Right atrium auricular region (tissue), 2 donors: Measurements from ENCODE around the gene DUSP19. TPM values are rescaled to one million over a fixed set of nuclear protein-coding genes. Genes with fewer than 3 reads are reported as not detected.
A peak's percentile ranks its signal among the peaks of the same experiment; 100 is the strongest.

Source experiments
- DNase-seq: peaks from one replicate; pipeline ENCODE4 v3.0.0-alpha.2; 2019; ENCODE audit warnings: low spot score
- H3K27ac ChIP-seq, 2 donors: fragments of 200-600 bp; sonication (generic); 1 replicate in 1 of 2; 2 replicates in 1 of 2; pipeline ENCODE4 v1.5.1; 2016 to 2019
- H3K27me3 ChIP-seq, 2 donors: fragments of 200-600 bp; sonication (generic); one replicate each; pipeline versions ENCODE4 v1.5.1 to v1.6.0; 2017 to 2019
- H3K36me3 ChIP-seq: fragments of 200-600 bp; sonication (generic); one replicate; pipeline ENCODE4 v1.5.1; 2016
- H3K4me1 ChIP-seq, 2 donors: fragments of 200-600 bp; sonication (generic); one replicate each; pipeline versions ENCODE4 v1.5.1 to v1.6.0; 2017 to 2019
- H3K4me3 ChIP-seq, 2 donors: fragments of 200-600 bp; sonication (generic); 1 replicate in 1 of 2; 2 replicates in 1 of 2; pipeline ENCODE4 v1.5.1; 2017 to 2019; ENCODE audit warnings: mild to moderate bottlenecking in 1 of 2, moderate library complexity in 1 of 2
- H3K9me3 ChIP-seq, 2 donors: fragments of 200-600 bp; sonication (generic); one replicate each; pipeline ENCODE4 v1.5.1; 2019
- CTCF ChIP-seq, 2 donors: fragments of 200-600 bp; sonication (generic); IDR thresholded peaks; one replicate each; pipeline ENCODE4 v1.5.1; 2019; ENCODE audit warnings: antibody characterized with exemption in 2 of 2
- total RNA-seq, 2 donors: library from RNA; depleted of rRNA; stranded (reverse); fragments of >200 nt; gene quantifications; one replicate each; pipeline ENCODE4 v1.1.0, GENCODE V29; 2016

The DUSP19 gene
- total RNA-seq, 2 donors from 2014 or later = 5.5 to 15.3 TPM

GRCh38 chr2:183124222-183124956 is 45.8 kb downstream of the DUSP19 start, which contains the start of gene NUP35:
NUP35 (plus strand) TSS chr2:183124443; CDS start chr2:183124458, 15 bp downstream.
- DNase-seq = peak; percentile 88
- no peak for TF ChIP-seq CTCF (IDR thresholded peaks at IDR 0.05)
- no peaks in the 10 kb centered on the region for H3K36me3 ChIP-seq
- peak within 1 kb of the TSS; percentile 86 to 89 for H3K27ac ChIP-seq
- H3K4me1 ChIP-seq = peaks cover 0 to 16% of the 10 kb centered on the region in 2 donors
- no peaks in the 10 kb centered on the region for H3K9me3 ChIP-seq
- no peaks in the 10 kb centered on the region for H3K27me3 ChIP-seq
- peak within 1 kb of the TSS; percentile 82 to 94 for H3K4me3 ChIP-seq

GRCh38 chr2:183124957-183125255 is 46.4 kb downstream of the DUSP19 start:
- H3K36me3 ChIP-seq = no peaks in the 10 kb centered on the region
- DNase-seq = no peak
- H3K9me3 ChIP-seq = no peaks in the 10 kb centered on the region
- TF ChIP-seq CTCF (IDR thresholded peaks at IDR 0.05) = no peak
- no peaks in the 10 kb centered on the region for H3K27me3 ChIP-seq
- H3K4me3 ChIP-seq = peak overlapping the region; percentile 82 to 94
- peak overlapping the region; percentile 86 to 89 for H3K27ac ChIP-seq
- peaks cover 0 to 16% of the 10 kb centered on the region in 2 donors for H3K4me1 ChIP-seq

- Histone ChIP-seq H3K27ac (no peak overlapping the region), H3K4me1 (peaks cover 0 to 16% of the 10 kb centered on the region in 2 donors), H3K9me3 (no peaks in the 10 kb centered on the region), H3K4me3 (no peak overlapping the region), H3K27me3 (no peaks in the 10 kb centered on the region), H3K36me3 (peaks cover 4% of the 10 kb centered on the region)
- no peak for DNase-seq
- TF ChIP-seq CTCF (IDR thresholded peaks at IDR 0.05) = no peak
These were observed 47.3 kb downstream of the DUSP19 start for GRCh38 chr2:183125659-183126341.

GRCh38 chr2:183126635-183127034 is 48.1 kb downstream of the DUSP19 start:
- Histone ChIP-seq H3K9me3 (no peaks in the 10 kb centered on the region), H3K36me3 (peaks cover 7% of the 10 kb centered on the region), H3K4me3 (no peak overlapping the region), H3K27ac (no peak overlapping the region), H3K27me3 (no peaks in the 10 kb centered on the region), H3K4me1 (peaks cover 0 to 16% of the 10 kb centered on the region in 2 donors)
- no peak for TF ChIP-seq CTCF (IDR thresholded peaks at IDR 0.05)
- DNase-seq = no peak

- no peak overlapping the region for H3K4me3 ChIP-seq
- no peak for TF ChIP-seq CTCF (IDR thresholded peaks at IDR 0.05)
- no peak for DNase-seq
- no peaks in the 10 kb centered on the region for H3K27me3 ChIP-seq
- no peaks in the 10 kb centered on the region for H3K4me1 ChIP-seq
- H3K36me3 ChIP-seq = peaks cover 16% of the 10 kb centered on the region
- no peaks in the 10 kb centered on the region for H3K9me3 ChIP-seq
- no peak overlapping the region for H3K27ac ChIP-seq
These were observed 55.5 kb downstream of the DUSP19 start for GRCh38 chr2:183134016-183134415.
